ENCODE data around the gene ZIM2.

DNA sequence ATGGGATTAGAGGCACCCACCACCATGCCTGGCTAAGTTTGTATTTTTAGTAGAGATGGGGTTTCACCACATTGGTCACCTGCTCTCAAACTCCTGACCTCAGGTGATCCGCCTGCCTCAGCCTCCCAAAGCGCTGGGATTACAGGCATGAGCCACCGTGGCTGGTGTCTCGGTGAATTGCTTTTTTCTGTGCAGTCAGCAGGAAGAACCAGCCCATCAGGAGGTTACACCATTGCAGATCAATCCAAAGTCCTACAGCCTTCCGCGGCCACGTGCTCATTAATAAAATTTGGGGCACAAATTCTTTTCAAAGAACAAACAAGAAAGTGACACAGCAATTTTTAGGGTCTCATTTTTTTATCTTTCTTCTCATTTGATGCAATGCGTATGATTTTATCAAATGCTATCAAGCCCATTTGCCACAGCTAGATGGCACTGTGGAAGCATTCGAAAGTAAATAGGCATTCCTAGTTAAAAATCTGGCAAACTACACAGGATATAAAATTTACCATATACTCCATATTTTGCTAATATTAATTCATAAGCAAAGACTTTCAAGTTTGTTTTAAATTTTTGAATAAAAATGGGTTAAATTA, 114.6 kb downstream of the ZIM2 start:
- no peak for TF ChIP-seq EZH2 (IDR thresholded peaks at IDR 0.05; ENCODE audit: low read depth, unreplicated experiment)
- TF ChIP-seq, protein P1, sequence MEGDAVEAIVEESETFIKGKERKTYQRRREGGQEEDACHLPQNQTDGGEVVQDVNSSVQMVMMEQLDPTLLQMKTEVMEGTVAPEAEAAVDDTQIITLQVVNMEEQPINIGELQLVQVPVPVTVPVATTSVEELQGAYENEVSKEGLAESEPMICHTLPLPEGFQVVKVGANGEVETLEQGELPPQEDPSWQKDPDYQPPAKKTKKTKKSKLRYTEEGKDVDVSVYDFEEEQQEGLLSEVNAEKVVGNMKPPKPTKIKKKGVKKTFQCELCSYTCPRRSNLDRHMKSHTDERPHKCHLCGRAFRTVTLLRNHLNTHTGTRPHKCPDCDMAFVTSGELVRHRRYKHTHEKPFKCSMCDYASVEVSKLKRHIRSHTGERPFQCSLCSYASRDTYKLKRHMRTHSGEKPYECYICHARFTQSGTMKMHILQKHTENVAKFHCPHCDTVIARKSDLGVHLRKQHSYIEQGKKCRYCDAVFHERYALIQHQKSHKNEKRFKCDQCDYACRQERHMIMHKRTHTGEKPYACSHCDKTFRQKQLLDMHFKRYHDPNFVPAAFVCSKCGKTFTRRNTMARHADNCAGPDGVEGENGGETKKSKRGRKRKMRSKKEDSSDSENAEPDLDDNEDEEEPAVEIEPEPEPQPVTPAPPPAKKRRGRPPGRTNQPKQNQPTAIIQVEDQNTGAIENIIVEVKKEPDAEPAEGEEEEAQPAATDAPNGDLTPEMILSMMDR (conservative IDR thresholded peaks at IDR 0.05; ENCODE audit: low read depth in 2 of 2): peak in 1 of 2 experiments; percentile 29; a peak in 2 of 4 replicates
- TF ChIP-seq JUNB (IDR thresholded peaks at IDR 0.05; ENCODE audit: unreplicated experiment): no peak
- TF ChIP-seq, protein P2, sequence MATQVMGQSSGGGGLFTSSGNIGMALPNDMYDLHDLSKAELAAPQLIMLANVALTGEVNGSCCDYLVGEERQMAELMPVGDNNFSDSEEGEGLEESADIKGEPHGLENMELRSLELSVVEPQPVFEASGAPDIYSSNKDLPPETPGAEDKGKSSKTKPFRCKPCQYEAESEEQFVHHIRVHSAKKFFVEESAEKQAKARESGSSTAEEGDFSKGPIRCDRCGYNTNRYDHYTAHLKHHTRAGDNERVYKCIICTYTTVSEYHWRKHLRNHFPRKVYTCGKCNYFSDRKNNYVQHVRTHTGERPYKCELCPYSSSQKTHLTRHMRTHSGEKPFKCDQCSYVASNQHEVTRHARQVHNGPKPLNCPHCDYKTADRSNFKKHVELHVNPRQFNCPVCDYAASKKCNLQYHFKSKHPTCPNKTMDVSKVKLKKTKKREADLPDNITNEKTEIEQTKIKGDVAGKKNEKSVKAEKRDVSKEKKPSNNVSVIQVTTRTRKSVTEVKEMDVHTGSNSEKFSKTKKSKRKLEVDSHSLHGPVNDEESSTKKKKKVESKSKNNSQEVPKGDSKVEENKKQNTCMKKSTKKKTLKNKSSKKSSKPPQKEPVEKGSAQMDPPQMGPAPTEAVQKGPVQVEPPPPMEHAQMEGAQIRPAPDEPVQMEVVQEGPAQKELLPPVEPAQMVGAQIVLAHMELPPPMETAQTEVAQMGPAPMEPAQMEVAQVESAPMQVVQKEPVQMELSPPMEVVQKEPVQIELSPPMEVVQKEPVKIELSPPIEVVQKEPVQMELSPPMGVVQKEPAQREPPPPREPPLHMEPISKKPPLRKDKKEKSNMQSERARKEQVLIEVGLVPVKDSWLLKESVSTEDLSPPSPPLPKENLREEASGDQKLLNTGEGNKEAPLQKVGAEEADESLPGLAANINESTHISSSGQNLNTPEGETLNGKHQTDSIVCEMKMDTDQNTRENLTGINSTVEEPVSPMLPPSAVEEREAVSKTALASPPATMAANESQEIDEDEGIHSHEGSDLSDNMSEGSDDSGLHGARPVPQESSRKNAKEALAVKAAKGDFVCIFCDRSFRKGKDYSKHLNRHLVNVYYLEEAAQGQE (IDR thresholded peaks at IDR 0.05; ENCODE audit: unreplicated experiment): no peak
- TF ChIP-seq EZH2phosphoT487 (IDR thresholded peaks at IDR 0.05; ENCODE audit: unreplicated experiment): no peak
- no peak for TF ChIP-seq STAT1 (IDR thresholded peaks at IDR 0.05; ENCODE audit: unreplicated experiment)
- TF ChIP-seq POLR2AphosphoS5 (IDR thresholded peaks at IDR 0.05; ENCODE audit: low read depth): no peak
- no peak for TF ChIP-seq ZNF331 (CRISPR knock-in tag; IDR thresholded peaks at IDR 0.05; ENCODE audit: low read depth)
- TF ChIP-seq CREB1 (CRISPR knock-in tag; IDR thresholded peaks at IDR 0.05; ENCODE audit: low read depth): no peak
- TF ChIP-seq, protein P3, sequence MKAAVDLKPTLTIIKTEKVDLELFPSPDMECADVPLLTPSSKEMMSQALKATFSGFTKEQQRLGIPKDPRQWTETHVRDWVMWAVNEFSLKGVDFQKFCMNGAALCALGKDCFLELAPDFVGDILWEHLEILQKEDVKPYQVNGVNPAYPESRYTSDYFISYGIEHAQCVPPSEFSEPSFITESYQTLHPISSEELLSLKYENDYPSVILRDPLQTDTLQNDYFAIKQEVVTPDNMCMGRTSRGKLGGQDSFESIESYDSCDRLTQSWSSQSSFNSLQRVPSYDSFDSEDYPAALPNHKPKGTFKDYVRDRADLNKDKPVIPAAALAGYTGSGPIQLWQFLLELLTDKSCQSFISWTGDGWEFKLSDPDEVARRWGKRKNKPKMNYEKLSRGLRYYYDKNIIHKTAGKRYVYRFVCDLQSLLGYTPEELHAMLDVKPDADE (IDR thresholded peaks at IDR 0.05): no peak
- TF ChIP-seq NANOG (IDR thresholded peaks at IDR 0.05; ENCODE audit: borderline replicate concordance): no peak
- TF ChIP-seq, protein P4, sequence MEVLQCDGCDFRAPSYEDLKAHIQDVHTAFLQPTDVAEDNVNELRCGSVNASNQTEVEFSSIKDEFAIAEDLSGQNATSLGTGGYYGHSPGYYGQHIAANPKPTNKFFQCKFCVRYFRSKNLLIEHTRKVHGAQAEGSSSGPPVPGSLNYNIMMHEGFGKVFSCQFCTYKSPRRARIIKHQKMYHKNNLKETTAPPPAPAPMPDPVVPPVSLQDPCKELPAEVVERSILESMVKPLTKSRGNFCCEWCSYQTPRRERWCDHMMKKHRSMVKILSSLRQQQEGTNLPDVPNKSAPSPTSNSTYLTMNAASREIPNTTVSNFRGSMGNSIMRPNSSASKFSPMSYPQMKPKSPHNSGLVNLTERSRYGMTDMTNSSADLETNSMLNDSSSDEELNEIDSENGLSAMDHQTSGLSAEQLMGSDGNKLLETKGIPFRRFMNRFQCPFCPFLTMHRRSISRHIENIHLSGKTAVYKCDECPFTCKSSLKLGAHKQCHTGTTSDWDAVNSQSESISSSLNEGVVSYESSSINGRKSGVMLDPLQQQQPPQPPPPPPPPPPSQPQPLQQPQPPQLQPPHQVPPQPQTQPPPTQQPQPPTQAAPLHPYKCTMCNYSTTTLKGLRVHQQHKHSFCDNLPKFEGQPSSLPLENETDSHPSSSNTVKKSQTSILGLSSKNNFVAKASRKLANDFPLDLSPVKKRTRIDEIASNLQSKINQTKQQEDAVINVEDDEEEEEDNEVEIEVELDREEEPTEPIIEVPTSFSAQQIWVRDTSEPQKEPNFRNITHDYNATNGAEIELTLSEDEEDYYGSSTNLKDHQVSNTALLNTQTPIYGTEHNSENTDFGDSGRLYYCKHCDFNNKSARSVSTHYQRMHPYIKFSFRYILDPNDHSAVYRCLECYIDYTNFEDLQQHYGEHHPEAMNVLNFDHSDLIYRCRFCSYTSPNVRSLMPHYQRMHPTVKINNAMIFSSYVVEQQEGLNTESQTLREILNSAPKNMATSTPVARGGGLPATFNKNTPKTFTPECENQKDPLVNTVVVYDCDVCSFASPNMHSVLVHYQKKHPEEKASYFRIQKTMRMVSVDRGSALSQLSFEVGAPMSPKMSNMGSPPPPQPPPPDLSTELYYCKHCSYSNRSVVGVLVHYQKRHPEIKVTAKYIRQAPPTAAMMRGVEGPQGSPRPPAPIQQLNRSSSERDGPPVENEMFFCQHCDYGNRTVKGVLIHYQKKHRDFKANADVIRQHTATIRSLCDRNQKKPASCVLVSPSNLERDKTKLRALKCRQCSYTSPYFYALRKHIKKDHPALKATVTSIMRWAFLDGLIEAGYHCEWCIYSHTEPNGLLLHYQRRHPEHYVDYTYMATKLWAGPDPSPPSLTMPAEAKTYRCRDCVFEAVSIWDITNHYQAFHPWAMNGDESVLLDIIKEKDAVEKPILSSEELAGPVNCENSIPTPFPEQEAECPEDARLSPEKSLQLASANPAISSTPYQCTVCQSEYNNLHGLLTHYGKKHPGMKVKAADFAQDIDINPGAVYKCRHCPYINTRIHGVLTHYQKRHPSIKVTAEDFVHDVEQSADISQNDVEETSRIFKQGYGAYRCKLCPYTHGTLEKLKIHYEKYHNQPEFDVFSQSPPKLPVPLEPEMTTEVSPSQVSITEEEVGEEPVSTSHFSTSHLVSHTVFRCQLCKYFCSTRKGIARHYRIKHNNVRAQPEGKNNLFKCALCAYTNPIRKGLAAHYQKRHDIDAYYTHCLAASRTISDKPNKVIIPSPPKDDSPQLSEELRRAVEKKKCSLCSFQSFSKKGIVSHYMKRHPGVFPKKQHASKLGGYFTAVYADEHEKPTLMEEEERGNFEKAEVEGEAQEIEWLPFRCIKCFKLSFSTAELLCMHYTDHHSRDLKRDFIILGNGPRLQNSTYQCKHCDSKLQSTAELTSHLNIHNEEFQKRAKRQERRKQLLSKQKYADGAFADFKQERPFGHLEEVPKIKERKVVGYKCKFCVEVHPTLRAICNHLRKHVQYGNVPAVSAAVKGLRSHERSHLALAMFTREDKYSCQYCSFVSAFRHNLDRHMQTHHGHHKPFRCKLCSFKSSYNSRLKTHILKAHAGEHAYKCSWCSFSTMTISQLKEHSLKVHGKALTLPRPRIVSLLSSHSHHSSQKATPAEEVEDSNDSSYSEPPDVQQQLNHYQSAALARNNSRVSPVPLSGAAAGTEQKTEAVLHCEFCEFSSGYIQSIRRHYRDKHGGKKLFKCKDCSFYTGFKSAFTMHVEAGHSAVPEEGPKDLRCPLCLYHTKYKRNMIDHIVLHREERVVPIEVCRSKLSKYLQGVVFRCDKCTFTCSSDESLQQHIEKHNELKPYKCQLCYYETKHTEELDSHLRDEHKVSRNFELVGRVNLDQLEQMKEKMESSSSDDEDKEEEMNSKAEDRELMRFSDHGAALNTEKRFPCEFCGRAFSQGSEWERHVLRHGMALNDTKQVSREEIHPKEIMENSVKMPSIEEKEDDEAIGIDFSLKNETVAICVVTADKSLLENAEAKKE (CRISPR knock-in tag; IDR thresholded peaks at IDR 0.05): no peak
